Measurements from ENCODE around the gene RPAP3. TPM values are rescaled to one million over a fixed set of nuclear protein-coding genes. Genes with fewer than 3 reads are reported as not detected.

The RPAP3 gene
- total RNA-seq, 1 experiment from 2014 or later, result 22.1 TPM

DNA sequence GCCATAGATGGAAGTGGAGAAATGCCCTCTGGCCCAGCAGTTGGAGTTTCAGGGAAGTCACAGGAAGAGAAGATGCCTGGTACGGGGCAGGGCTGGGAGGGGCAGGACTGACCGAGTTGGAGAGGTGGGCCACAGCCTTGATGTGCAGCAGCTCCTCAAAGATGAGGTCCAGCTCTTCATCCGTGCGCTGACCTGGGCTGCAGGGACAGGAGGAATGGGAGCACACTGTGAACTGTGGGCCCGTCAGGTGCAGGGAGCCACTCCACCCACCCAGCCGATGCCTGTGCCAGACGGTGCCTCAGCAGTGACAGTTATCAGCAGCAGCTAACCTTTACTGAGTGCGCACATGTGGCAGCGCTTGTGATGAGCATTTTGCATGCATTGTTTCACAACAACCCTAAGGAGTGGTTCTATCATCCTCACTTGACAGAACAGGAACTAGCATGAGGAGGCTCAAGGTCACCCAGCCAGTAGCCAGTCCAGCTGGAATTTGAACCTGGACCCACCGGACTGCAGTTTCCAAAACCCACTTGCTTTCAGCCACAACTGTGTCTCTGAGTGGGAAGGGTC is 44.5 kb upstream of the RPAP3 start:
- Histone ChIP-seq H3K9ac (ENCODE audit: low read length) (no peak overlapping the region), H3K4me2 (ENCODE audit: low read length) (no peak overlapping the region), H3K4me3 (ENCODE audit: low read length) (no peak overlapping the region), H3F3A (ENCODE audit: low read length, unreplicated experiment) (peaks cover 4% of the 10 kb centered on the region), H3K9me2 (replicated peaks; ENCODE audit: low read length) (no peaks in the 10 kb centered on the region), H3K27ac (ENCODE audit: low read length) (no peak overlapping the region), H4K20me1 (ENCODE audit: low read length) (no peaks in the 10 kb centered on the region), H3K36me3 (ENCODE audit: low read depth, low read length) (no peaks in the 10 kb centered on the region), H3K4me1 (ENCODE audit: insufficient read depth, low read length) (peaks cover 39% of the 10 kb centered on the region), H3K27me3 (ENCODE audit: low read length) (no peaks in the 10 kb centered on the region), H3K79me2 (ENCODE audit: low read length) (no peaks in the 10 kb centered on the region), H3K9me3 (ENCODE audit: low read length) (no peaks in the 10 kb centered on the region), H2AFZ (ENCODE audit: low read length) (no peak overlapping the region)
- no peak for TF ChIP-seq EZH2phosphoT487 (IDR thresholded peaks at IDR 0.05; ENCODE audit: borderline replicate concordance, low read length)
- TF ChIP-seq EZH2 (IDR thresholded peaks at IDR 0.05; ENCODE audit: low read length, unreplicated experiment), result no peak
- POLR2A ChIA-PET (ENCODE audit: unreplicated experiment), result no interaction called here
- CTCF ChIA-PET, result no interaction called here
- ATAC-seq (no peak), DNase-seq (no peak)
- intact Hi-C loops (cut with micrococcal nuclease), result no loop called here
- no TSS peak for BruUV-seq (replicated peaks)

DNA sequence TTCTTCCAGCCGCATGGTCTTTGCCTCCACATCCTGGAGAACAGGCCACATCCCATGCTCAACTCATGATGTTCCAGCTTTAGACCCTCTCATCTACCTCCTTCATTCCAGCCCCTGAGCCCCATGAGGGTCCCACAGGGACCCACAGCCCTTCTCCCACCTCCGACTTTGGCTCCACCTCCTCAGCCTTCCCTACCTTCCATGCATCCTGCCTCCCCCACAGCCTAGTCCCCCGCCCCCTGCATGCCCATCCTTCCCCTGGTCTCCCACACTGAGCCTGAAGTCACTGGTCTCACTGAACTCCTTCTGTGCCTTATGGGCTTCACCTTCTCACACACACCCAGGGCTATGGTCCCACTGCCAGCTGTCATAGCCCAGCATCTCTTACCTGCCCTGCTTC is 43.1 kb upstream of the RPAP3 start:
- Histone ChIP-seq H3K36me3 (ENCODE audit: low read depth, low read length) (no peaks in the 10 kb centered on the region), H3F3A (ENCODE audit: low read length, unreplicated experiment) (peaks cover 4% of the 10 kb centered on the region), H3K4me3 (ENCODE audit: low read length) (no peak overlapping the region), H3K27me3 (ENCODE audit: low read length) (no peaks in the 10 kb centered on the region), H3K4me2 (ENCODE audit: low read length) (no peak overlapping the region), H3K79me2 (ENCODE audit: low read length) (no peaks in the 10 kb centered on the region), H3K9me2 (replicated peaks; ENCODE audit: low read length) (no peaks in the 10 kb centered on the region), H4K20me1 (ENCODE audit: low read length) (no peaks in the 10 kb centered on the region), H3K27ac (ENCODE audit: low read length) (no peak overlapping the region), H2AFZ (ENCODE audit: low read length) (no peak overlapping the region), H3K9me3 (ENCODE audit: low read length) (no peaks in the 10 kb centered on the region), H3K9ac (ENCODE audit: low read length) (no peak overlapping the region), H3K4me1 (ENCODE audit: insufficient read depth, low read length) (peaks cover 24% of the 10 kb centered on the region)
- ChIA-PET POLR2A (ENCODE audit: unreplicated experiment) (no interaction called here), CTCF (no interaction called here)
- BruUV-seq (replicated peaks), result no TSS peak
- intact Hi-C loops (cut with micrococcal nuclease), result no loop called here
- TF ChIP-seq EZH2 (IDR thresholded peaks at IDR 0.05; ENCODE audit: low read length, unreplicated experiment) (no peak), EZH2phosphoT487 (IDR thresholded peaks at IDR 0.05; ENCODE audit: borderline replicate concordance, low read length) (no peak)
- ATAC-seq (no peak), DNase-seq (no peak)

DNA sequence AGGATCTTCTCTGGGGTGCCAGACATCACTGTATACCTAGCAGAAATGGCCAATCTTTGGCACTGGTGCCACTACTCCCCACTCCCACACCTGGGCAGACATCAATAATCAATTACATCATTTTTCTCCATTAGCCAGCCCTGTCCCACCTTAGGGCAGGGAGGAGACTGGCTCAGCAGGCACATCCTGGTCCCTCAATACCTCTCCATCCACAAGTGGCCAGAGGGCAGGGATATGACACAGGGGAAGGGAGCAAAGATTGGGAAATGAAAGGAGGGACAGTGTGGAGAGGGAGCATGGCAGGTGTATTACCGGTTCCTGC is 42.6 kb upstream of the RPAP3 start:
- Histone ChIP-seq H3K4me2 (ENCODE audit: low read length) (no peak overlapping the region), H3K4me1 (ENCODE audit: insufficient read depth, low read length) (peaks cover 20% of the 10 kb centered on the region), H3K27me3 (ENCODE audit: low read length) (no peaks in the 10 kb centered on the region), H3F3A (ENCODE audit: low read length, unreplicated experiment) (peaks cover 4% of the 10 kb centered on the region), H3K79me2 (ENCODE audit: low read length) (no peaks in the 10 kb centered on the region), H2AFZ (ENCODE audit: low read length) (no peak overlapping the region), H3K9me2 (replicated peaks; ENCODE audit: low read length) (no peaks in the 10 kb centered on the region), H3K36me3 (ENCODE audit: low read depth, low read length) (no peaks in the 10 kb centered on the region), H3K4me3 (ENCODE audit: low read length) (no peak overlapping the region), H3K9ac (ENCODE audit: low read length) (no peak overlapping the region), H3K27ac (ENCODE audit: low read length) (no peak overlapping the region), H4K20me1 (ENCODE audit: low read length) (no peaks in the 10 kb centered on the region), H3K9me3 (ENCODE audit: low read length) (no peaks in the 10 kb centered on the region)
- TF ChIP-seq, protein P1, sequence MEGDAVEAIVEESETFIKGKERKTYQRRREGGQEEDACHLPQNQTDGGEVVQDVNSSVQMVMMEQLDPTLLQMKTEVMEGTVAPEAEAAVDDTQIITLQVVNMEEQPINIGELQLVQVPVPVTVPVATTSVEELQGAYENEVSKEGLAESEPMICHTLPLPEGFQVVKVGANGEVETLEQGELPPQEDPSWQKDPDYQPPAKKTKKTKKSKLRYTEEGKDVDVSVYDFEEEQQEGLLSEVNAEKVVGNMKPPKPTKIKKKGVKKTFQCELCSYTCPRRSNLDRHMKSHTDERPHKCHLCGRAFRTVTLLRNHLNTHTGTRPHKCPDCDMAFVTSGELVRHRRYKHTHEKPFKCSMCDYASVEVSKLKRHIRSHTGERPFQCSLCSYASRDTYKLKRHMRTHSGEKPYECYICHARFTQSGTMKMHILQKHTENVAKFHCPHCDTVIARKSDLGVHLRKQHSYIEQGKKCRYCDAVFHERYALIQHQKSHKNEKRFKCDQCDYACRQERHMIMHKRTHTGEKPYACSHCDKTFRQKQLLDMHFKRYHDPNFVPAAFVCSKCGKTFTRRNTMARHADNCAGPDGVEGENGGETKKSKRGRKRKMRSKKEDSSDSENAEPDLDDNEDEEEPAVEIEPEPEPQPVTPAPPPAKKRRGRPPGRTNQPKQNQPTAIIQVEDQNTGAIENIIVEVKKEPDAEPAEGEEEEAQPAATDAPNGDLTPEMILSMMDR (conservative IDR thresholded peaks at IDR 0.05; ENCODE audit: low read depth, low read length), result no peak
- TF ChIP-seq EZH2 (IDR thresholded peaks at IDR 0.05; ENCODE audit: low read length, unreplicated experiment), result no peak
- no peak for TF ChIP-seq EZH2phosphoT487 (IDR thresholded peaks at IDR 0.05; ENCODE audit: borderline replicate concordance, low read length)
- ATAC-seq (no peak), DNase-seq (no peak)
- intact Hi-C loops (cut with micrococcal nuclease), result no loop called here
- BruUV-seq (replicated peaks), result no TSS peak
- ChIA-PET POLR2A (ENCODE audit: unreplicated experiment) (no interaction called here), CTCF (no interaction called here)
